HG03103 (cell line): Measurements from ENCODE around the gene CMTM6.
"Not testable (repeated sequence)": the region's sequence is repeated elsewhere in the genome, so short reads cannot be mapped to it uniquely, and the experiment has no call there.

Experiments
- ATAC-seq: cut with Tn5 transposase; IDR thresholded peaks from one replicate; pipeline ENCODE4 v1.9.1; 2021; ENCODE audit warnings: low read depth; ENCODE audit not compliant: unreplicated experiment

The CMTM6 gene

GRCh38 chr3:32450426-32450825 lies 52.2 kb downstream of the CMTM6 start:
- no peak for ATAC-seq

GRCh38 chr3:32449691-32450090 lies 53.0 kb downstream of the CMTM6 start:
- ATAC-seq = no peak

DNA sequence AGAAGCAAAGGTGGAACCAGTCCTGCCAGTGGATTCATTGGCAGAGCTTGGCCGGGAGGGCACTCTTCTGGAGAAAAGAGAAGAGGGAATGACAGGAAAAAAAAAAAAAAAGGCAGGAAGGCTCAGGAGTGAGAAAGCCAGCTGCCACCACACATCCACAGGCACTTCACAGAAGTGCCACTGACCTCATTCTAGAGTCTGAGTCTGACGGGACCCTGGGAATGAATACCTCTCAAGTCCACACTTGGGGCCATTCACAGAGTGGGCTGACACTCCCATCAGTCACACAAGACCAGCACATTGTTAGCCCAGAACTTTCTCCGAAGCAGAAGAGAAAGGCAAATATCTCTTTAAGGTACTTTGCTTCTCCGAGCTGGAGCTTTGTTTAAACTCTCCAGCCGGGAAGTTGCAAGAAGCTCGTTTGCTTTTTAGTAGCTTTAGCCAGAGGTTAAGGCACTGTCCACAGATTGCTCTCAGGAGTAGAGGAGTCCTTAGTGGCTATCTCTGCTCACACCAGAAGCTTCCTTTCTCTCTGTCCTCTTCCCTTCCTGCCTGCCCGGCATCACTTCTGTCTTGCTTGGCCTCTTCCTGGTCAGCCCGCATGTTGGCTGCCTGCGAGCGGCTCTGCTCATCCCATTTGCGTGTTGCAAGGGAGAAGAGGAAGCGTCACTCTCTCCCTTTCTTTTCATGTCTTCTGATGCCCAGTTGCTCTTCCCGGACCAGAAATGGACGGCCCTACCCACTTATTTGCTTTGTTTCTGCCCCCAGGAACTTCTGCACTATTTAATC lies 53.8 kb downstream of the CMTM6 start:
- no peak for ATAC-seq

DNA sequence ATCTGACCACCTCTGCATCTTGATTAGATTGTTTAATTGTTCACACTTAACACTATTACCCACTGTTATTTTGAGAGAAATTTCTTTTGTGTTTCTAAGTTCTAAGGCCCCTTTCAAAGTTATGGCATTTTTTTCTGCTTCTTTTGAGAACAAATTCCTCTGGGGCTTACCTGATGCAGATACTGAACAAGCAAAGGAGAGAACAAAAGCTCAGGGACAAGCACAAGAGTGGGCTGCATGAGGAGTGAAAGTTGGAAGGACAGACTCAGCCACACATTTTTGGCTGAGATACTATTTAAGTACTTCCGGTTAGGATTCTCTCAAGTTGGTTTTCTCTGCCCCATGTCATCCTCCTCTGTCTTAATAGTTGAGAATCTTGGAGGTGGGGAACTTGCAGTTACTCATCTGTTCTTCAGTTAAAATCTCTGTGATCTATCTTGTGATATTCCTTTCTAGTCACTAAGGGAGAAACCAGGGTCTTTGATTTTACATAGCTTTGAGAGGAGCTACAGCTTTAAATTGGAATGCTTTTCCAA lies 54.7 kb downstream of the CMTM6 start:
- ATAC-seq = no peak

DNA sequence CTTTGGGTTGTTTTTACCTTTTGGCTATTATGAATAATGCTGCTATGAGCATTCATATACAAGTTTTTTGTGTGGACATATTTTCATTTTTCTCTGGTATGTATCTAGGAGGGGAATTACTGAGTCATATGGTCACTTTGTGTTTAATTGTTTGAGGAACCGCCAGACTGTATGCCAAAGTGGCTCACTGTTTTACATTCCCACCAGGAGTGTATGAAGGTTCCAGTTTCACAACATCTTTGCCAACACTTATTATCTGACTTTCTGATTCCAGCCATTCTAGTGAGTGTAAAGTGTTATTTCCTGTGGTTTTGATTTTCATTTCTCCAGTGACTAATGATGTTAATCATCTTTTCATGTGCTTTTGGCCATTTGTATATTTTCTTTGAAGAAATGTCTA lies 59.2 kb downstream of the CMTM6 start:
- ATAC-seq = no peak

- no peak for ATAC-seq
Measured at GRCh38 chr3:32442766-32443165, 59.9 kb downstream of the CMTM6 start.

GRCh38 chr3:32440611-32441350 lies 61.9 kb downstream of the CMTM6 start:
- no peak for ATAC-seq

DNA sequence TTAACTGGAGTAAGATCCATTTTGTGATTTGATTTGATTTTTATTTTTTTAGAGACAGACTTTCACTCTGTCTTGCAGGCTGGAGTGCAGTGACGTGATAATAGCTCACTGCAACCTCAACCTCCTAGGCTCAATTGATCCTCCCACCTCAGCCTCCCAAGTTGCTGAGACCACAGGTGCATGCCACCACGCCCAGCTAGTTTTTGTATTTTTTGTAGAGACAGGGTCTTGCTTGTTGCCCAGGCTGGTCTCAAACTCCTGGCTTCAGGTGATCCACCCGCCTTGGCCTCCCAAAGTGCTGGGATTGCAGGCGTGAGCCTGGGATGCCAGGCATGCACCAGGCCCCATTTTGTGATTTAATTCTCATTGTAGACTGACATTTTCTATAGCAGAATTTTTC lies 63.2 kb downstream of the CMTM6 start:
- not testable (repeated sequence) for ATAC-seq

- ATAC-seq = peak; percentile 90
Measured at GRCh38 chr3:32438596-32439344, 63.9 kb downstream of the CMTM6 start.

- ATAC-seq = no peak
Measured at GRCh38 chr3:32437896-32438295, 64.8 kb downstream of the CMTM6 start.

GRCh38 chr3:32436816-32437189 lies 65.8 kb downstream of the CMTM6 start:
- ATAC-seq = peak; percentile 29

DNA sequence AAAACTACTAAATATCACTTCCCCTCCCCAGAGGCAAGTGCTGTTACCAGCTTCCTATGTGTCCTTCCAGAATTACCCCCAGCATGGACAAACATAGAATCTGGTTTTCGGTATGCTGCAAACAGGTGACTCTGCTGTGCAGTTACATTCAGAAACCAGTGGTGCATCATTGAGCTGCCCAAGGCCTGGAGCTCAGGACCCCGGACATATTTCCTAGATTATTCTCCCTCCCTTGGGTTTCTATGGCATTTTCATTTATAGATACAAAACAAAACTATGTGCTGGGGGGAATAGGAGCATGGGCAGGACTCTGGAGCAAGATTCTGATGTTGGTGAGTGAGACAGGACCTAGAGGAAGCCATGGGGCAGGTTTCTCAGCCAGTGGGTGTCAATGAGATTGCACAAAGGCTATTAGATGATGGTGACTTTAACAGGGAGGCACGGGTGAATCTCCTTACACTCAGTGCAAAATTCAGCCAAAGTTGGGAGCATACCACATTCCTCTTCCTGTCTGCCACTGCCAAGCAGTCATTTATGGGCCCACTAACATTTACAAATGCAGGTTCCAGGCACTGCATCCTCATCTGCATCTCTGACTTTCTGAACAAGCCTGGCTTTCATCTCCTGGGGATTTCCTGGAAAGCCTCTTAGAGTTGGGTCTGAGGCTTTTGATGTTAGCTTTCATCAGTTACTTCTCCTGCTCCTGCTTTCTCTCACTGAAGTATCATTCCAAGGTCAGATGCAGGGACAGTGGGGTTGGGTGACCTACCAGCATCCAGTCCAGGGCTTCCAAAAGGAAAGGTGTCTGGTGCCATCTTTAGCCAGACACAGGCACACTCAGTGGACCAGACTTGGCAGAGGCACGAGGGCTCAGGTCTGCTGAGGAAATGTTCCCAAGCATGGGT lies 66.5 kb downstream of the CMTM6 start:
- no peak for ATAC-seq

DNA sequence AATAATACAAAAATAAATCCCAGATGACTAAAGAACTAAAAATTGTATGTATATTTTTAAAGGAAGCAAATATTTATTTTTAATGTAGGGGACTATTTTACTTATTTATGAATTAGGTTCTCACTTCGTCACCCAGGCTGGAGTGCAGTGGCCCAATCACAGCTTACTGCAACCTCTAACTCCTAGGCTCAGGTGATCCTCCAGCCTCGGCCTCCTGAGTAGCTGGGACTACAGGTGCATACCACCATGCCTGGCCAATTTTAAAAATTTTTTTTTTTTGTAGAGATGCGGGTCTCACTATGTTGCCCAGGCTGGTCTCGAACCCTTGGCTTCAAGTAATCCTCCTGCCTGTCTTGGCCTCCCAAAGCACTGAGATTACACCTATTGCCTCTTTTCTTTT lies 68.4 kb downstream of the CMTM6 start:
- ATAC-seq = no peak

- peak; percentile 38 for ATAC-seq
Measured at GRCh38 chr3:32432711-32433530, 69.7 kb downstream of the CMTM6 start.

DNA sequence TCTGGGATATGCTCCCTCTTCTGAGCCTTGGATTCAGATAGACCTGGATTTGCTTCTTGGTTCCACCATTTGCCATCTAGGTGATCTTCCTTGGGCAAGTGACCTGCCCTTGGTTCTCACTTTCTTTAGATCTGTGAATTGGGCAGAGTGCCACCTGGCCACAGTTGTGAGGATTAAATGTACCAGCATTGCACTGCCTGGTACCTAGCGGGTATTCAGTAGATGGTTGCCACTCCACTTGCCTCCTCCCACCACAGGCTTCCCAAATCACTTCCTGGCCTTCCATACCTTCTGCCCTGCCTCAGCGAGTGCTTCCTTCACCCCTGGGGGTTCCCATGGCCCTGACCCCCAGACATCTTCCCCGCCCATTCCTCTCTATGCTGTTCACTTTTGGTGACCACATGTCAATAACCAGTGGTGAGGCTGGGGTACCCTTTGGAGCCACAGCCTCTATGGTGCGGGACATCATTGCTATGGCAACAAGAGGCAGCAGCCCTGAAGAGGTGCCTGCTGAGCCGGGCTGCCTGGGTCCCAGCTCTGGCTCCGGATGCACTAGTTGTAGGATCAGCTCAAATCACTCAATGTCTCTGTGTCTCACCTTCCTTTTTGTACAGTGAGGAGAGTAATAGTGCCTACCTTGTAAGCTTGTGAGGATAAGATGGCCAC lies 70.5 kb downstream of the CMTM6 start:
- ATAC-seq = no peak

GRCh38 chr3:32431481-32431880 lies 71.2 kb downstream of the CMTM6 start:
- no peak for ATAC-seq
